Fibroblast of lung (primary cell): ENCODE results near the gene CYTH1. TPM values are rescaled to one million over a fixed set of nuclear protein-coding genes. Genes with fewer than 3 reads are reported as not detected.

Experiments
- DNase-seq, 2 donors: peaks; one replicate each; pipeline versions ENCODE4 v3.0.0 to v3.0.0-alpha.2; 2010; ENCODE audit warnings: low read depth in 2 of 2
- H2AFZ ChIP-seq: 2 replicates; pipeline ENCODE4 v1.5.1; 2012; ENCODE audit warnings: low read length, control low read depth, inconsistent platforms
- H3K27ac ChIP-seq: 2 replicates; pipeline ENCODE4 v1.5.1; 2011; ENCODE audit warnings: low read length, control low read depth; ENCODE audit not compliant: insufficient read depth
- H3K27me3 ChIP-seq: 2 replicates; pipeline ENCODE4 v1.5.1; 2011; ENCODE audit warnings: mild to moderate bottlenecking, low read length; ENCODE audit not compliant: control insufficient read depth, insufficient read depth
- H3K36me3 ChIP-seq: 2 replicates; pipeline ENCODE4 v1.5.1; 2011; ENCODE audit warnings: low read length; ENCODE audit not compliant: control insufficient read depth, insufficient read depth
- H3K4me1 ChIP-seq: 2 replicates; pipeline ENCODE4 v1.5.1; 2011; ENCODE audit warnings: low read length; ENCODE audit not compliant: control insufficient read depth, insufficient read depth; ENCODE audit errors: extremely low read depth
- H3K4me2 ChIP-seq: 2 replicates; pipeline ENCODE4 v1.5.1; 2011; ENCODE audit warnings: low read length, control low read depth; ENCODE audit not compliant: insufficient read depth; ENCODE audit errors: extremely low read depth
- H3K4me3 ChIP-seq, 4 experiments: fragments of 200-600 bp in 1 of 4; sonication (generic) in 1 of 4; replicated peaks in 1 of 4; 2 replicates each; pipeline ENCODE4 v1.5.1; 2011 to 2016; ENCODE audit warnings: low read length in 4 of 4, low read depth in 3 of 4, mild to moderate bottlenecking in 3 of 4, control low read depth in 2 of 4, inconsistent platforms in 1 of 4, mixed read lengths in 1 of 4; ENCODE audit not compliant: insufficient read depth in 1 of 4; ENCODE audit errors: control extremely low read depth in 1 of 4
- H3K79me2 ChIP-seq: 2 replicates; pipeline ENCODE4 v1.5.1; 2012; ENCODE audit warnings: mild to moderate bottlenecking, low read length, inconsistent platforms; ENCODE audit not compliant: control insufficient read depth, insufficient read depth
- H3K9ac ChIP-seq: 2 replicates; pipeline ENCODE4 v1.5.1; 2011; ENCODE audit warnings: mild to moderate bottlenecking, low read length, control low read depth; ENCODE audit not compliant: insufficient read depth
- H3K9me3 ChIP-seq: 2 replicates; pipeline ENCODE4 v1.5.1; 2012; ENCODE audit warnings: low read depth, low read length; ENCODE audit not compliant: control insufficient read depth, insufficient read depth
- H4K20me1 ChIP-seq: 2 replicates; pipeline ENCODE4 v1.5.1; 2011; ENCODE audit warnings: low read length; ENCODE audit not compliant: control insufficient read depth, insufficient read depth; ENCODE audit errors: extremely low read depth
- EZH2 ChIP-seq: IDR thresholded peaks from 2 replicates; pipeline ENCODE4 v1.5.1; 2012; ENCODE audit warnings: low read length, control low read depth, mild to moderate bottlenecking; ENCODE audit errors: missing control alignments
- polyA plus RNA-seq, 2 donors: library from polyadenylated mRNA; depleted of rRNA in 1 of 2; stranded (reverse) in 1 of 2; unstranded in 1 of 2; fragments of >200 nt; gene quantifications; 2 replicates each; pipeline ENCODE4 v1.2.1, GENCODE V29; 2011 to 2012; ENCODE audit warnings: missing spikeins in 1 of 2
- total RNA-seq: library from RNA; depleted of rRNA; stranded (reverse); fragments of >200 nt; gene quantifications from 2 replicates; pipeline ENCODE4 v1.2.1, GENCODE V29; 2014
- TF ChIP-seq, protein P1 (sequence below), 2 donors: IDR thresholded peaks in 1 of 2; conservative IDR thresholded peaks in 1 of 2; 1 replicate in 1 of 2; 2 replicates in 1 of 2; pipeline ENCODE4 v1.5.1; 2011 to 2012; ENCODE audit warnings: low read length in 2 of 2, control low read depth in 1 of 2, inconsistent platforms in 1 of 2, low read depth in 1 of 2, mild to moderate bottlenecking in 1 of 2

Gene CYTH1
- total and polyA plus RNA-seq, 2 donors (not counting 1 experiment from before 2014, with no cell fraction given) = 8.9 to 9.9 TPM

DNA sequence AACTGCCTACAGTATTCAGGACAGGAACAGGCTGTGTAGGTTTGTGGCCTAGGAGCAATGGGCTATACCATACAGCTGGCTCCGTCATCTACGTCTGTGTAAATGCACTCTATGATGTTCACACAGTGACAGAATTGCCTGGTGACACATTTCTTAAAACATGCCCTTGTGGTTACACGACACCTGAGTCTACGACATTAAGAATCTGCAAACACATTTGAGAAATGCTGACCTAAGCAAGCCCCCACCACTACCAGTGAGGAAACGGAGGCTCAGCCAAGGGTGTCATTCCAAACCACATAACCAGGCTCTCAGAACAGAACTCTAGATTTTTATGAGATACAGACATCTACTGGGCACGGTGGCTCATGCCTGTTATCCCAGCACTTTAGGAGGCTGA is 35.0 kb upstream of the CYTH1 start:
- Histone ChIP-seq H4K20me1 (no peaks in the 10 kb centered on the region), H3K79me2 (peaks cover 4% of the 10 kb centered on the region), H3K4me1 (no peaks in the 10 kb centered on the region), H3K27me3 (no peaks in the 10 kb centered on the region), H3K9ac (no peak overlapping the region), H2AFZ (no peak overlapping the region), H3K9me3 (no peaks in the 10 kb centered on the region), H3K27ac (no peak overlapping the region), H3K4me2 (no peak overlapping the region), H3K36me3 (peaks cover 30% of the 10 kb centered on the region), H3K4me3 (no peak overlapping the region)
- TF ChIP-seq EZH2 = no peak
- TF ChIP-seq, protein P1, sequence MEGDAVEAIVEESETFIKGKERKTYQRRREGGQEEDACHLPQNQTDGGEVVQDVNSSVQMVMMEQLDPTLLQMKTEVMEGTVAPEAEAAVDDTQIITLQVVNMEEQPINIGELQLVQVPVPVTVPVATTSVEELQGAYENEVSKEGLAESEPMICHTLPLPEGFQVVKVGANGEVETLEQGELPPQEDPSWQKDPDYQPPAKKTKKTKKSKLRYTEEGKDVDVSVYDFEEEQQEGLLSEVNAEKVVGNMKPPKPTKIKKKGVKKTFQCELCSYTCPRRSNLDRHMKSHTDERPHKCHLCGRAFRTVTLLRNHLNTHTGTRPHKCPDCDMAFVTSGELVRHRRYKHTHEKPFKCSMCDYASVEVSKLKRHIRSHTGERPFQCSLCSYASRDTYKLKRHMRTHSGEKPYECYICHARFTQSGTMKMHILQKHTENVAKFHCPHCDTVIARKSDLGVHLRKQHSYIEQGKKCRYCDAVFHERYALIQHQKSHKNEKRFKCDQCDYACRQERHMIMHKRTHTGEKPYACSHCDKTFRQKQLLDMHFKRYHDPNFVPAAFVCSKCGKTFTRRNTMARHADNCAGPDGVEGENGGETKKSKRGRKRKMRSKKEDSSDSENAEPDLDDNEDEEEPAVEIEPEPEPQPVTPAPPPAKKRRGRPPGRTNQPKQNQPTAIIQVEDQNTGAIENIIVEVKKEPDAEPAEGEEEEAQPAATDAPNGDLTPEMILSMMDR (conservative IDR thresholded peaks at IDR 0.05 in 1 of 2, IDR thresholded peaks at IDR 0.05 in 1 of 2; ENCODE audit: low read depth in 1 of 2, low read length in 2 of 2) = no peak
- no peak for DNase-seq

DNA sequence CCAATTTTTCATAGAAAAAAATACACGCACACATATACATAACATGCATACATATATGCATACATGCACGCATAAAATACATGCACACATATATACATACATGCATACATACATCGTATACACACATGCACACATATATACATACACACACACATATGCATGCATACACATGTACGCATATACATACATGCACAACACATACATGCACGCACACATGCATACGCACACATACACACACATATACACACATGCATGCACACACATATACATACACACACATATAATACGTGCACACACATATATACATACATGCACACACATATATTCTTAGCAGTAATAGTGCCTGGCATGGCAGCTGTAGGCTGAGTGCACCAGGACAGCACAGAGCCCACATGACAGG is 33.6 kb upstream of the CYTH1 start:
- Histone ChIP-seq H3K4me2 (no peak overlapping the region), H3K27ac (no peak overlapping the region), H3K36me3 (peaks cover 28% of the 10 kb centered on the region), H3K4me3 (no peak overlapping the region), H3K79me2 (no peaks in the 10 kb centered on the region), H3K27me3 (no peaks in the 10 kb centered on the region), H3K9ac (no peak overlapping the region), H3K4me1 (no peaks in the 10 kb centered on the region), H3K9me3 (no peaks in the 10 kb centered on the region), H2AFZ (no peak overlapping the region), H4K20me1 (no peaks in the 10 kb centered on the region)
- no peak for DNase-seq
- TF ChIP-seq EZH2 = no peak
- TF ChIP-seq, protein P1 (conservative IDR thresholded peaks at IDR 0.05 in 1 of 2, IDR thresholded peaks at IDR 0.05 in 1 of 2; ENCODE audit: low read depth in 1 of 2, low read length in 2 of 2) = no peak

DNA sequence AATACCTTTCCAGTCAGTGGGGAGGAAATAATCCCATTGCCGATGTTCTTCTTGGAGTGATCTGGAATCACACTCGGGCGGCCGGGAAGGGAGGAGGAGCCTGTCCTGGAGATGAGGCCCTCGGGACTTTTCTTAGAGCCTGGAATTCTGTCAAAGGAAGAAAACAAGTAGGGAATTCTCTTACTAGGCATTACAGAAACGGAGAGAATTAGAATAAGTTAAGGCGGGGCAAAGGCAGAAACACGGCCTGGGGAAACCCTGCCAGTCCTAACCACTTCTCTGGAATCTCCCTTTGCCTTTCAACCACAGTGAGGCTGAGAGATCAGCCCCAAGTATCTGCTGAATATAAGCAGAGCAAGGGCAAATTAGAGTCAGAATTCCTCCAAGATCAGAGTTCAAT is 30.8 kb upstream of the CYTH1 start:
- Histone ChIP-seq H3K27ac (no peak overlapping the region), H3K4me1 (no peaks in the 10 kb centered on the region), H3K9ac (no peak overlapping the region), H3K4me2 (no peak overlapping the region), H3K27me3 (no peaks in the 10 kb centered on the region), H2AFZ (no peak overlapping the region), H3K79me2 (no peaks in the 10 kb centered on the region), H3K9me3 (no peaks in the 10 kb centered on the region), H4K20me1 (no peaks in the 10 kb centered on the region), H3K4me3 (no peak overlapping the region), H3K36me3 (peaks cover 22% of the 10 kb centered on the region)
- TF ChIP-seq, protein P1 (conservative IDR thresholded peaks at IDR 0.05 in 1 of 2, IDR thresholded peaks at IDR 0.05 in 1 of 2; ENCODE audit: low read depth in 1 of 2, low read length in 2 of 2) = no peak
- no peak for TF ChIP-seq EZH2
- DNase-seq = no peak
